Gastroesophageal sphincter (tissue), 3 donors: Measurements from ENCODE around the gene EPB41L3.

Source experiments
- EP300 ChIP-seq: sonication (generic); formaldehyde crosslinking; IDR thresholded peaks from one replicate; pipeline ENCODE4 v1.6.1; 2017; ENCODE audit warnings: antibody characterized with exemption, mild to moderate bottlenecking
- POLR2A ChIP-seq, 2 donors: fragments of 450-650 bp; IDR thresholded peaks; one replicate each; pipeline ENCODE4 v1.6.1; 2017; ENCODE audit warnings: antibody characterized with exemption in 2 of 2, mild to moderate bottlenecking in 2 of 2, moderate library complexity in 1 of 2
- TF ChIP-seq, protein P1 (sequence below), 4 experiments: fragments of 200-600 bp in 2 of 4; fragments of 450-650 bp in 2 of 4; sonication (generic) in 1 of 4; IDR thresholded peaks; one replicate each; pipeline ENCODE4 v1.5.1; 2017 to 2019; ENCODE audit warnings: antibody characterized with exemption in 4 of 4, mild to moderate bottlenecking in 2 of 4, moderate library complexity in 2 of 4

DNA sequence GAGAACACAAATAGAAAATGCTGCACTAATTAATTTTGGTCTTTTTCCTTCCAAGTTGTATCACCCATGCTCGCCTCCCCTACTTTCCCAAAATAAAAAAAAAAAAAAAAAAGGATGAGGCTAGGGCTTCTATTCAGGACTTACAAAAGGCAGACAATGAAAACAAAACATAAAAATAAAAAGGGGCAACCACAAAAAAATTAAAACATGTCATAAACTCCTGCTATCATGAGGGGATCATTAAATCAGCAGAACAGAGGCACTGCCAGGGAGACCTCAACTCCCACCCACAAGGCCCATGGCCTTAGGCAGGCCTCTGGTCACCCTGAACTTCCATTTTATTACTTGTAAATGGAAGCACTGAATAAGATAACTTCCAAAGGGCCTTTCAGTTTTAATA, 23.3 kb downstream of the EPB41L3 start:
- no peak for TF ChIP-seq EP300
- TF ChIP-seq, protein P1, sequence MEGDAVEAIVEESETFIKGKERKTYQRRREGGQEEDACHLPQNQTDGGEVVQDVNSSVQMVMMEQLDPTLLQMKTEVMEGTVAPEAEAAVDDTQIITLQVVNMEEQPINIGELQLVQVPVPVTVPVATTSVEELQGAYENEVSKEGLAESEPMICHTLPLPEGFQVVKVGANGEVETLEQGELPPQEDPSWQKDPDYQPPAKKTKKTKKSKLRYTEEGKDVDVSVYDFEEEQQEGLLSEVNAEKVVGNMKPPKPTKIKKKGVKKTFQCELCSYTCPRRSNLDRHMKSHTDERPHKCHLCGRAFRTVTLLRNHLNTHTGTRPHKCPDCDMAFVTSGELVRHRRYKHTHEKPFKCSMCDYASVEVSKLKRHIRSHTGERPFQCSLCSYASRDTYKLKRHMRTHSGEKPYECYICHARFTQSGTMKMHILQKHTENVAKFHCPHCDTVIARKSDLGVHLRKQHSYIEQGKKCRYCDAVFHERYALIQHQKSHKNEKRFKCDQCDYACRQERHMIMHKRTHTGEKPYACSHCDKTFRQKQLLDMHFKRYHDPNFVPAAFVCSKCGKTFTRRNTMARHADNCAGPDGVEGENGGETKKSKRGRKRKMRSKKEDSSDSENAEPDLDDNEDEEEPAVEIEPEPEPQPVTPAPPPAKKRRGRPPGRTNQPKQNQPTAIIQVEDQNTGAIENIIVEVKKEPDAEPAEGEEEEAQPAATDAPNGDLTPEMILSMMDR (IDR thresholded peaks at IDR 0.05) = no peak
- TF ChIP-seq POLR2A (IDR thresholded peaks at IDR 0.05) = no peak
